ENCODE measurements around the gene AIMP1.

Gene AIMP1

DNA sequence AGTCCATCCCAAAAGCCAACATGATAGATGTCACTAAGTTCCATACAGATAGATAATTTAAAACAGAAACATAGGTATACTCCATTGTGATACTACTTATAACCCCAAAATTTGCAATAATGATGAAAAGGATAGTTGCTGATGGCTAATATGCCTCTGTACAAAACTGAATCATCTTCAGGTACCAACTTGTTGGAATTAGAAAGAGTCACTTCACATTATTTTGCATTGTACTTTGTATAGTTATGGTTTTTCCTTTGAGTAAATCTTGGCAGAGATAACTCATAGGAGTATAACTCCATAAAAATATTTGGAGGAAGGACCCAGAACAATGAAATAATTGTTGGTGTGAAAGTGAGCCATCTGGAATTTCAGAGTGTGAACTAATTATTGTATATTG, 34.7 kb downstream of the AIMP1 start:
- Mint-ChIP-seq H3K27me3 (no peaks in the 10 kb centered on the region), H3K9me3 (no peaks in the 10 kb centered on the region), H3K4me3 (no peak overlapping the region), H3K4me1 (ENCODE audit: low read depth) (no peaks in the 10 kb centered on the region), H3K36me3 (ENCODE audit: low read depth) (peaks cover 34% of the 10 kb centered on the region), H3K27ac (no peak overlapping the region)

DNA sequence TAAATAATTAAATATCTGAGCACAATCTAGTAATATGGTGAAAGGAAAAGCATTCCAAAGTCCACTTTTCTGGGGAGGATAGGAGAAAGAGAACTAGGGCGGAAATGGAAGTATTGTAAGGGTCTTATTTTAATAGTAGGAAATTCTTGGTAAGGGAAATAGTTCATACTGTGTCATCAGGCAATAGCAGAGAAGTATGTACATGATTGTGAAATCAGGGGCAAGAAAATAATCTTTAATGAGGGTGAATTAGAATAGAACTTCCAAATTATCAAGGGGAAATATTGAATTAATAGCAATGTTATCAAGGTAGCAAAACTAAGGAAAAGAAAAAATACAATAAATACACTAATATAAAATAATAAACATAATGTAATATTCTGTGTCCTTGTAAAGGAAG, 37.4 kb downstream of the AIMP1 start:
- no peaks in the 10 kb centered on the region for H3K9me3 Mint-ChIP-seq
- H3K36me3 Mint-ChIP-seq (ENCODE audit: low read depth): peaks cover 19% of the 10 kb centered on the region
- no peaks in the 10 kb centered on the region for H3K27me3 Mint-ChIP-seq
- H3K27ac Mint-ChIP-seq: no peak overlapping the region
- peaks cover 3% of the 10 kb centered on the region for H3K4me1 Mint-ChIP-seq (ENCODE audit: low read depth)
- no peak overlapping the region for H3K4me3 Mint-ChIP-seq

DNA sequence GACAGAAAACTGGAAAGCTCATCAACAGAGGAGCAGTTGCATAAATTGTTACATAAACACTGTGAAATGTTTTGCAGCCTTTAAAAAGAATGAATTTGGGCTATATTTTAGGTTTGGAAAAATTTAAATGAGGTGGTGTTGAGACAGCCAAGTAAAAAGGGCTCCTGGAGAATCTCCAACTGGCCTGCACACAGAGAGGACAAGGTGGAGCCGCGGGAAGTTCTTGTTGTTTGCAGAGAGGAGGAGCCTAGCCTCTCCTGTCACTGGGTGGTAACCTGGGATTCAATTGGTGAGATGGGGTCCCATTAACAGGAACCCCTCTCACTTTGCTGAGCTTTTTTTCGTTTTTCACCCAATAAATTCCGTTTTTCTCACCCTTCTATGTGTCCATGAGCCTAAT, 38.8 kb downstream of the AIMP1 start:
- Mint-ChIP-seq H3K4me1 (ENCODE audit: low read depth) (peaks cover 3% of the 10 kb centered on the region), H3K27me3 (no peaks in the 10 kb centered on the region), H3K36me3 (ENCODE audit: low read depth) (peaks cover 11% of the 10 kb centered on the region), H3K4me3 (no peak overlapping the region), H3K27ac (no peak overlapping the region), H3K9me3 (no peaks in the 10 kb centered on the region)

DNA sequence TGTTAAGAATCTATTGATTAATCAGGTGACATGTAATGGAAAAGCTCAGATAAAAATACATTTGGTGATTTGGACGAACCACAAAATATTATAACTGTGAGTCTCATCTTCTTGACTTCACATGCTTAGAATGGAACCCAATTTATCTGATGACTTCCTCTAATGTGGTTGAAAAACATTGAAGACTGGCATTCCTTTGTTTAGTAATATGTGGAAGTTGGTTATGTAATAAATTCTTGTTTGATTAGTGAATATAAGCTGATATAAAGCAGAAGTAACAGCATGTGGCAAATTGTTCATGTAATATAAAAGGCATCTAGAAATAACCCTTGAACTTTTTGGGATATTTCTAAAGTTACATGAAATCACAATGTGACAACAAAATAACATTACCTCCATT, 42.5 kb downstream of the AIMP1 start:
- H3K4me1 Mint-ChIP-seq (ENCODE audit: low read depth): peaks cover 3% of the 10 kb centered on the region
- H3K9me3 Mint-ChIP-seq: no peaks in the 10 kb centered on the region
- H3K36me3 Mint-ChIP-seq (ENCODE audit: low read depth): no peaks in the 10 kb centered on the region
- no peak overlapping the region for H3K27ac Mint-ChIP-seq
- H3K27me3 Mint-ChIP-seq: peaks cover 9% of the 10 kb centered on the region
- no peak overlapping the region for H3K4me3 Mint-ChIP-seq

DNA sequence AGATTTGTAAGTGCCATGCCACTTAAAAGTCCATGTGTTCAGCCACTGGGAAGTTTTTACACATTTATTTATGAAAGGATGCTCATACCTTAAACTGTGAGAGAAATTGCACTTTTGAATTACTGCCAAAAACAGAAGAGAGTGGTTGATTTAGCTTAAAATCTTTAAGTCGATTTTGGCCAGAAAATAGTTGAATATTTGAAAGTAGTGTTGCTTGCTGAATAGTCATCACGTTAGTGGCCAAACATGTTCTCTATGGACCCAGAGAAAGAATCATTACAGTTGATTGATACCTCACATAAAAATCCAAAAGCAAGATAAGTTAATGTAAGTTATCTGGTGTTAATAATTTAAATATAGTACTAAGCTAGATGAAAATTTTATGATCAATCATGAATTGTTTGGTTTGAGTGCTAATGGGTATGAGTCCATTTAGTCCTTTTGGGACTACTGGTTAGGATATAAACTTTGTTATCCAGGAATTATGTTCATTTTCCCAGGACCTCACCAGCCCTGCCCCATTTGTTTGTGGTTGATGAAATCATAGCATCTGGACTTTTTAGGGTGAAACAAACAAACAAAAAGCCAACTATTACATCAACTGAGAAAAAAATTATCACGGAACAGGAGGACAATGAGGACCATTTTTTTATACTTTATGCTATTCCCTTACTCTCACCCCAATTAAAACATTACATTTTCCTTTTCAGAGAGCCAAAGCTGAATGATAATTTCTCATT, 45.9 kb downstream of the AIMP1 start:
- no peaks in the 10 kb centered on the region for H3K36me3 Mint-ChIP-seq (ENCODE audit: low read depth)
- no peak overlapping the region for H3K4me3 Mint-ChIP-seq
- H3K4me1 Mint-ChIP-seq (ENCODE audit: low read depth): peaks cover 3% of the 10 kb centered on the region
- H3K27ac Mint-ChIP-seq: no peak overlapping the region
- peaks cover 9% of the 10 kb centered on the region for H3K27me3 Mint-ChIP-seq
- H3K9me3 Mint-ChIP-seq: no peaks in the 10 kb centered on the region

DNA sequence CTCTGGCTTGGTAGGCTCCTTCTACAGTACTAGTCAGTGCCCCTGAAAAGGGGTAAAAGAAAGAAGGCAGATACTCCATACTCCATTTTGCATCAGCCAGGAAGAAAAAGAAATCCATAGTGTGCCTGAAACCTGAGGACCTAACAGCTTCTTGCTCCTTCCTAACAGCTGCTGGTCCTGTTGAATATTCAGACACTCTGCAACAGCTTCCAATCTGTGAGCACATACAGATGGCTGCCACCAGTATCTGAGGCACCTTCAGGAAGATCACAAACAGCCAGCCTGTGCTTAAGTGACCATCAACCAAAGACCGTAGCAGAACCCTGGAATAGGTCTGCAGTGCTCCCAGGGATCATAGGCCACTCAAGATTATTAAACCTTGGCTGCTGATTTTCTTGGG, 47.9 kb downstream of the AIMP1 start:
- no peaks in the 10 kb centered on the region for H3K4me1 Mint-ChIP-seq (ENCODE audit: low read depth)
- H3K36me3 Mint-ChIP-seq (ENCODE audit: low read depth): no peaks in the 10 kb centered on the region
- H3K27me3 Mint-ChIP-seq: peaks cover 9% of the 10 kb centered on the region
- no peak overlapping the region for H3K27ac Mint-ChIP-seq
- no peaks in the 10 kb centered on the region for H3K9me3 Mint-ChIP-seq
- no peak overlapping the region for H3K4me3 Mint-ChIP-seq

DNA sequence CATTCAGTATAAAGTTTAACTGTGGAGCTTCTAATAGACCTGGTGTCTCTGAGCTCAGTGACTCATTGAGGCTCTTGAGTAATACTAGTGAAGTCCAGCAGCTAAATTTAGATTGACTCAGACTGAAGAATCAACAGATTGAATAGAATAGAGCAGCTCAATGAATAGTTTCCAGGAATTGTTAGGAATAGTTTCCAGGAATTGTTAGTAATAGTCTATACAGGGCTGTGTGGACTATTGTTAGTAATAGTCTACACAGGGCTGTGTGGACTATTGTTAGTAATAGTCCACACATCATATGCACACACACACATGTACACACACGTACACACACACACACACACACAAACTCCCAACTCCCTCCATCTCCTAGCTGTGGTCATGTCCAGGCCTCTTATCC, 49.3 kb downstream of the AIMP1 start:
- Mint-ChIP-seq H3K4me3 (no peak overlapping the region), H3K9me3 (no peaks in the 10 kb centered on the region), H3K4me1 (ENCODE audit: low read depth) (no peaks in the 10 kb centered on the region), H3K36me3 (ENCODE audit: low read depth) (no peaks in the 10 kb centered on the region), H3K27ac (no peak overlapping the region), H3K27me3 (peaks cover 19% of the 10 kb centered on the region)

DNA sequence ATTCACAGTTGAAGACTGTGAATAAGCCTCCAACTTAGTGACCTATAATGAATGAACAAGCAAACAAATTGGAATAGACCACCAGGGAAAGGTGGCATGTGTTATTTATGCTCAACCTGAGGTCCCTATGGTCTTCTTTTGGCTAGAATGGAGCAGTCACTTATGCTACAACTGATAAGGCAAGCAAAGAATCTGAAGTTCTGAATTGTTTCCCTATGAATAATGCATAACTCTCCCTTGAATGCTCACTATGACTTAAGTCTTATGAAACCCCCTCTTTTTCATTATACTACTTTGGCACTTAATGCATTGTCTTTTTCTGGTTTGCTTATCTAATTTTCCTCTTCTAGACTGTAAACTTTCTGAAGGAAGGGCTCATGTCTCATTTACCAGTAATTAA, 49.7 kb downstream of the AIMP1 start:
- Mint-ChIP-seq H3K27ac (no peak overlapping the region), H3K4me1 (ENCODE audit: low read depth) (no peaks in the 10 kb centered on the region), H3K4me3 (no peak overlapping the region), H3K27me3 (peaks cover 19% of the 10 kb centered on the region), H3K9me3 (no peaks in the 10 kb centered on the region), H3K36me3 (ENCODE audit: low read depth) (no peaks in the 10 kb centered on the region)

DNA sequence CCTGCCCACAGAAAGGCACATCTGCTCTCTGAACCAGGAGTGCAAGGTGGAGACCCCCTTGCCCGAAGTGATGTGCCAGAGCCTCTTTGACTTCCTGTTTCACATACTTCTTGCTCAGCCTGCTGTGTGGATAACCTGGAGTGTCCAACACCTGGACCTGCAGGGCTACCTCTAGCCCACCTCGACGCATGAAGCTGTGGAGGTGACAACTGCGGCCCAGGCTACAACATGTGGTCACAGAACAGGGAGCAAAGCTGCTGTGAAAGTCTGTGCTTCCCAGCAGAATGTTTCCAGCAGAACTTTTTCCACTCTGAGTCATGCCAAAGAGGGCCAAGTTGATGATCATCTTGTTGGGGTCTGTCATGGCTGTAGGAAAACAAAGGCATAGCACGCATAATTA, 50.7 kb downstream of the AIMP1 start:
- Mint-ChIP-seq H3K36me3 (ENCODE audit: low read depth) (no peaks in the 10 kb centered on the region), H3K4me3 (no peak overlapping the region), H3K9me3 (no peaks in the 10 kb centered on the region), H3K27me3 (peaks cover 22% of the 10 kb centered on the region), H3K4me1 (ENCODE audit: low read depth) (no peaks in the 10 kb centered on the region), H3K27ac (no peak overlapping the region)

DNA sequence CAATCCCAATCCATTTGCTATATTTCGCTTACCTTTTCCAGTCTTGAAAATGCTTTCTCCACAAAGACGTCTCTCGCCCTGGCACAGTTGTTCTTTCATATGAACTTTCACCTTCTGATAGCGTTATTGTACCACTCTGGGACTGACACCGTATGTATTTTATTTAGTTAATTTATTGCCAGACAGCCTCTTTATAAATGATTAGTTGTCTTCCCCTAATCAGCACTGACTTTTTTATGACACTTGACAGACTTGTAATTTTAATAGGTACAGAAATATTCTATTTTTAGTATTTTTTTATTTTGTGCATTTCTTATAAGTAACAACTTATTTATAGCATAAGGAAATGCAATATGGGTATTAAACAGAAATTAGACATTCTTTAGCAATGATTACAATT, 52.3 kb downstream of the AIMP1 start, which contains the start of gene GIMD1:
TSS of gene GIMD1 (minus strand) at position 101 of the 400 bp plus-strand sequence. CDS start 1,343 bp downstream, outside the sequence.
- no peak within 1 kb of the TSS for H3K4me3 Mint-ChIP-seq
- peaks cover 18% of the 10 kb centered on the region for H3K27me3 Mint-ChIP-seq
- H3K36me3 Mint-ChIP-seq (ENCODE audit: low read depth): no peaks in the 10 kb centered on the region
- no peaks in the 10 kb centered on the region for H3K4me1 Mint-ChIP-seq (ENCODE audit: low read depth)
- H3K9me3 Mint-ChIP-seq: no peaks in the 10 kb centered on the region
- H3K27ac Mint-ChIP-seq: no peak within 1 kb of the TSS

DNA sequence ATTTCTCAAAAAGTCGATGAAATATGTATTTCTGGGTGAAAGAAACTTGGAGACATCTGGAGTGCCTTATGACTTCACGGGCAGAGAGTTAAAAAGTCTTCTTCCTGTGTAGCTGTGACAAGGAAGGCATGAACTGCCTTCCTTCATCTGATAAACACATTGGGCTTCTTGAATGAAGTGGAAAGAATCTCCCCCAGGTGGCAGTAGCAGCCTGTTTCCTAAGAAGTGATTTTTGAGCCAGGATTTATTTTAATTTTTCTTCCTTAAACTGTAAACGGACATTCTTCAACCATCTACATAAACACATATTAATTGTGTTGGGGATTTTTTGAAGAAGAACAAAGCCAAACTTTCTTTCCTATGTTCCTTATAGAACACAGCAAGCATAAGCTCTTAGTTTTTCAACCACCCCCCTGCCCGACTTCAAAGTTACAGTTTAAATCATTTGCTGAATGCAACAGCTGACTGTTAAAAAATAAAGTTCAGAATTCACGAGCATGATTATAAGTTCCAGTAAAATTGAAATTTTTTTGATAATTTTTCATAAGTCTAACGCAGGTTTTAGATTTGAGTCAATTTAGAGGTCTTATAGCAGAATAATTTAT, 53.2 kb downstream of the AIMP1 start:
- H3K4me1 Mint-ChIP-seq (ENCODE audit: low read depth): no peaks in the 10 kb centered on the region
- H3K36me3 Mint-ChIP-seq (ENCODE audit: low read depth): no peaks in the 10 kb centered on the region
- no peak overlapping the region for H3K4me3 Mint-ChIP-seq
- H3K27me3 Mint-ChIP-seq: peaks cover 23% of the 10 kb centered on the region
- no peaks in the 10 kb centered on the region for H3K9me3 Mint-ChIP-seq
- H3K27ac Mint-ChIP-seq: no peak overlapping the region

DNA sequence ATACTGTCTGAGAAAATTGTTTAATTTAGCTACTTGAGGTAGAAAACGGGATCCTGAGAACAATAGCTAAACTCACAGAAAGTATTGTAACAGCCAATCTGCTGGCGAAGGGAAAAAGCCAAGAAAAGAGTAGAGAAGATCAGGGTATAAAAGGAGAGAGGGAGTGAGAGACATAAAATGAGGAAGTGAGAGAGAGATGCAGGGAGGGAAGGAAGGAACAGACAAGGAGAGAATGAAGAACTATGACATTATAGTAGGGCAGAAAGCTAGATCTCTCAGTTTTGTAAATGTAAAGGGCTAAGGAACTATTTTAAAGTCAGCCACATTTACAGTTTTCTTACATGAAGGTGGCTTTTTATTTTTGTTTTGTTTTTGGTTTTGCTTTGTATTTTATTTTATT, 53.9 kb downstream of the AIMP1 start:
- Mint-ChIP-seq H3K9me3 (no peaks in the 10 kb centered on the region), H3K36me3 (ENCODE audit: low read depth) (no peaks in the 10 kb centered on the region), H3K4me3 (no peak overlapping the region), H3K27me3 (peaks cover 23% of the 10 kb centered on the region), H3K27ac (no peak overlapping the region), H3K4me1 (ENCODE audit: low read depth) (no peaks in the 10 kb centered on the region)

DNA sequence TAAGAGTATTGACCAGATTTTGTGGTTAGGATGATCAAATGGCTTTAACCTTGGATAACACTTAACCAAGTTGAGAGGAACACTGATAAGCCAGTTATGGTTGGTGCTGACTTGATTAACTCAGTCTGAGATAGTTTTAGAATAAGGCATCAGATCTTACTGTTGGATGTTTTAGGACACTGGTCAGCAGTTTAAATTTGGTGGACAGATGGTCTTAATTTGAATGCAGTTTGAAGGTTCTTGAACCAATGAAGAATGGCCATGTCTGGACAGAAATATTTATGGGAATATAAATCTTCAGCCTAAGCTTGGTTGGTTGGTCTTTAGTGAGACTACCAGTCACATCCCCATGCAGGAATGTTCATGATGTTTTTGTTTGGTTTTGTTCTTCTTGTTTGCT, 54.8 kb downstream of the AIMP1 start:
- Mint-ChIP-seq H3K4me1 (ENCODE audit: low read depth) (no peaks in the 10 kb centered on the region), H3K4me3 (no peak overlapping the region), H3K27me3 (peaks cover 23% of the 10 kb centered on the region)

DNA sequence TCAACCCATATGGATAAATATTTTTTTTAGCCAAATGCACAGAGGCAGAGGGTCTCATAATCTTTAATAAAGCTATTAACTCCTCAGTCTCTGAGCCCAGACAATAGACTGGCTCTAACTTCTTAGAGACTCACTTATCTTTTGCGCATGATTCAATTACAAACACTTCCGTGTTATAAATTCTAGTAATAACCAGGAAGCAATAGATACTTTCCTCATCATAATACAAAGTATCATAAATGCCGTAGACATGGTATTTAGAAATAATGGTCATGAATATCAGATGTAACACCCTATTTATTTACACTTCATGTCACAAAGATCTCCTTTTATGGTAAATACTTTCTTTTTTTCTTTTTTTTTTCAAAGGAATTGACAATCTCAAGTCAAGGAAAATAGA, 56.7 kb downstream of the AIMP1 start:
- Mint-ChIP-seq H3K4me3 (no peak overlapping the region), H3K27me3 (peaks cover 23% of the 10 kb centered on the region)

More for the DNA sequence above, 54.8 kb downstream of the AIMP1 start:
- H3K36me3 Mint-ChIP-seq (ENCODE audit: low read depth): no peaks in the 10 kb centered on the region
- no peak overlapping the region for H3K27ac Mint-ChIP-seq
- H3K9me3 Mint-ChIP-seq: no peaks in the 10 kb centered on the region

DNA sequence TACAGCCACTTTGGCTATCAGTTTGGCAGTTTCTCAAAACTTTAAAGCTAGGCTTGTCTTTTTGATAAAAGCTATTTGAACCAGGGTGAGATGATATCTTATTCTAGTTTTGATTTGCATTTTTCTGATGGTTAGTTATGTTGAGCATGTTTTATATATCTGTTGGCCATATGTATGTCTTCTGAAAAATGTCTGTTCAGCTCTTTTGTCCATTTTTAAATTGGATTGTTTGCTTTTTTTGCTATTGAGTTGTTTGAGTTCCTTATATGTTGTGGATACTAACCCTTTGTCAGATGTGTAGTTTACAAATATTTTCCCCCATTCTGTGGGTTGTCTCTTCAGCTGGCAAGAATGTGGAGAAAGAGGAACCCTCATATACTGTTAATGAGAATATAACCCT, 63.8 kb downstream of the AIMP1 start:
- no peak overlapping the region for H3K27ac Mint-ChIP-seq
- H3K9me3 Mint-ChIP-seq: no peaks in the 10 kb centered on the region
- no peak overlapping the region for H3K4me3 Mint-ChIP-seq
- H3K27me3 Mint-ChIP-seq: peaks cover 10% of the 10 kb centered on the region
- no peaks in the 10 kb centered on the region for H3K36me3 Mint-ChIP-seq (ENCODE audit: low read depth)
- H3K4me1 Mint-ChIP-seq (ENCODE audit: low read depth): no peaks in the 10 kb centered on the region

More for the DNA sequence above, 56.7 kb downstream of the AIMP1 start:
- H3K4me1 Mint-ChIP-seq (ENCODE audit: low read depth): no peaks in the 10 kb centered on the region
- no peaks in the 10 kb centered on the region for H3K9me3 Mint-ChIP-seq
- no peak overlapping the region for H3K27ac Mint-ChIP-seq
- H3K36me3 Mint-ChIP-seq (ENCODE audit: low read depth): no peaks in the 10 kb centered on the region

DNA sequence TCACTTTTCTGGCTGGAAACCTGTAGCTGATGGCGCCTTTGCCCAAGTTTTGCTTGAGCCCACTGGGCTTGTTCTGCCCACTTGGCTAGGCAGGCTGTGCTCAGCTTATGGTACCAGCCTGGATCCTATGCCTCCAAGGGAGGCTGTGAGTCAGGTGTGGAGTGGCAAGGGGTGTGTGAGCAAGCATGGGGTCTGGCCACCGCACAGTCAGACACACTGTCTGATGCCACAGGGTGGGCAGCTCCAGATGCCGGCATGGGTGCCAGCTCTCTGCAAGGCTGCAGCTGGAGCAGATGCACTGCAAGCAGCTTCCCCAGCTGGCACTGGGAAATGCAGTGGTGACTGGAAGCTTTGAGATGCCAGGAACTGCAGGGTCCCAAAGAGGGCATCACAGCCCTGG, 68.5 kb downstream of the AIMP1 start:
- H3K9me3 Mint-ChIP-seq: no peaks in the 10 kb centered on the region
- no peak overlapping the region for H3K4me3 Mint-ChIP-seq
- no peak overlapping the region for H3K27ac Mint-ChIP-seq
- H3K4me1 Mint-ChIP-seq (ENCODE audit: low read depth): no peaks in the 10 kb centered on the region
- peaks cover 9% of the 10 kb centered on the region for H3K27me3 Mint-ChIP-seq
- no peaks in the 10 kb centered on the region for H3K36me3 Mint-ChIP-seq (ENCODE audit: low read depth)
